H1 (cell line): ENCODE data around the gene HS3ST5.

Experiments used
- CHD2 ChIP-seq: IDR thresholded peaks from 2 replicates; pipeline ENCODE4 v1.6.1; 2012; ENCODE audit warnings: low read length, improper control_type of control experiment
- CTCF ChIP-seq, 3 experiments: IDR thresholded peaks; 1 replicate in 2 of 3; 2 replicates in 1 of 3; pipeline versions ENCODE4 v1.5.1 to v1.6.1; 2011; ENCODE audit warnings: low read length in 3 of 3, mild to moderate bottlenecking in 3 of 3, inconsistent platforms in 2 of 3, low read depth in 1 of 3, moderate library complexity in 1 of 3; ENCODE audit not compliant: insufficient read depth in 1 of 3; ENCODE audit errors: control extremely low read depth in 1 of 3
- HDAC2 ChIP-seq, 2 experiments: fragments of 300-600 bp in 1 of 2; sonication (generic) in 1 of 2; IDR thresholded peaks; 2 replicates each; pipeline ENCODE4 v1.6.1; 2011 to 2012; ENCODE audit warnings: low read depth in 2 of 2, low read length in 2 of 2, mild to moderate bottlenecking in 2 of 2, moderate library complexity in 2 of 2, borderline replicate concordance in 1 of 2, inconsistent platforms in 1 of 2
- POLR2AphosphoS5 ChIP-seq: IDR thresholded peaks from 2 replicates; pipeline ENCODE4 v1.6.1; 2011; ENCODE audit warnings: low read depth, low read length
- RXRA ChIP-seq: IDR thresholded peaks from 2 replicates; pipeline ENCODE4 v1.6.1; 2011; ENCODE audit warnings: low read depth, mild to moderate bottlenecking, low read length, moderate library complexity; ENCODE audit not compliant: insufficient read depth
- TCF12 ChIP-seq: IDR thresholded peaks from 2 replicates; pipeline ENCODE4 v1.6.1; 2011; ENCODE audit warnings: low read depth, mild to moderate bottlenecking, low read length

GRCh38 chr6:114376611-114377175 is 33.9 kb upstream of the HS3ST5 start:
- TF ChIP-seq CHD2 = no peak
- no peak for TF ChIP-seq TCF12
- no peak for TF ChIP-seq HDAC2 (IDR thresholded peaks at IDR 0.05; ENCODE audit: borderline replicate concordance in 1 of 2, low read depth in 2 of 2, low read length in 2 of 2)
- no peak for TF ChIP-seq RXRA
- no peak for TF ChIP-seq CTCF (IDR thresholded peaks at IDR 0.05; ENCODE audit: control extremely low read depth in 1 of 3, insufficient read depth in 1 of 3, low read depth in 1 of 3, low read length in 3 of 3)
- no peak for TF ChIP-seq POLR2AphosphoS5
